Measurements from ENCODE around the gene LRP2.

- no peak for TF ChIP-seq CTCF (IDR thresholded peaks at IDR 0.05)
- no peak for TF ChIP-seq POLR2A (IDR thresholded peaks at IDR 0.05)
These were observed 203.5 kb downstream of the LRP2 start for GRCh38 chr2:169158874-169159273.

Data from gastroesophageal sphincter (tissue), 3 donors.